Suppressor macrophage treated with lipopolysaccharide for 1 hour (primary cell): ENCODE results near the gene SIX6.
"Not testable (repeated sequence)": the region's sequence is repeated elsewhere in the genome, so short reads cannot be mapped to it uniquely, and the experiment has no call there.

Experiments
- DNase-seq, 3 donors: peaks; one replicate each; pipeline ENCODE4 v3.0.0-alpha.2; 2020 to 2022

Gene SIX6

GRCh38 chr14:60508707-60509437, at the start of gene SIX6:
Gene SIX6 (plus strand): TSS chr14:60509146. CDS start chr14:60509399, 253 bp downstream.
- DNase-seq, result peak in 1 of 3 donors; percentile 17

- not testable (repeated sequence) for DNase-seq
These were observed 28.7 kb upstream of the SIX6 start for GRCh38 chr14:60480248-60480647.

- DNase-seq, result no peak
These were observed 26.2 kb upstream of the SIX6 start for GRCh38 chr14:60482743-60483142.

- no peak for DNase-seq
These were observed 23.8 kb upstream of the SIX6 start for GRCh38 chr14:60485057-60485597.

GRCh38 chr14:60485598-60486251, 23.2 kb upstream of the SIX6 start, which contains the start of gene C14orf39:
Gene C14orf39 (minus strand): TSS chr14:60486063. CDS start chr14:60485078, 985 bp downstream.
- no peak for DNase-seq

GRCh38 chr14:60487211-60487610, 21.7 kb upstream of the SIX6 start:
- no peak for DNase-seq

DNA sequence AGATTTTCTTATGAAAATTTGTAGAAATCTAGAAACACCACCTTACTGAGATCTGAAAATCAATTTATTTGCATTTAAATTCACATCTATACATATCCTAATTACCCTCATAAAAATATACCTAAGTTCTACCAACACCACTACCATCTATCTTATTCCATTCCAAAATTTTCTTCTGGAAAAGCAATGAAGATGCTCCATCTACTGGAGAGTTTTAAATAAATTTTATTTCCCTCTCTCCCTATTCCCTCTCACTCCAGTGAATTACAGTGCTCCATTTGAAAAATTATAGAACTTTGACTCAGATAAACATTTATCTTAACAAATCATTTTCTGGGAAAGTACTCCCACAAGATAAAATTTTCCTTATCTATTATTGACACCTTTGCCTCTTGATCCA, 20.8 kb upstream of the SIX6 start:
- DNase-seq, result no peak

DNA sequence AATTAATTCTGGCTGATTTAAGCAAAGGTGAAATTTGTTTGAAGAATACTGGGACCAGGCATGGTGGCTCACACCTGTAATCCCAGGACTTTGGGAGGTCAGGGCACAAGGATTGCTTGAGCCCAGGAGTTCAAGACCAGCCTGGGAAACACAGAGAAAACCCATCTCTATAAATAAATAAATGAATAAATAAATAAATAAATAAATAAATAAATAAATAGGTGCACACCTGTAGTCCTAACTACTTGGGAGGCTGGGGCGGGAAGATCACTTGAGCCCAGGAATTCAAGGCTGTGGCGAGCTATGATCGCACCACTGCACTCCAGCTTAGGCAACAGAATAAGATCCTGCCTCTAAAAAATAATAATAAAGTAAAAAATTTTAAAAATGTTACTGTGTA, 18.7 kb upstream of the SIX6 start:
- no peak for DNase-seq

GRCh38 chr14:60495946-60496345, 13.0 kb upstream of the SIX6 start:
- DNase-seq, result no peak

DNA sequence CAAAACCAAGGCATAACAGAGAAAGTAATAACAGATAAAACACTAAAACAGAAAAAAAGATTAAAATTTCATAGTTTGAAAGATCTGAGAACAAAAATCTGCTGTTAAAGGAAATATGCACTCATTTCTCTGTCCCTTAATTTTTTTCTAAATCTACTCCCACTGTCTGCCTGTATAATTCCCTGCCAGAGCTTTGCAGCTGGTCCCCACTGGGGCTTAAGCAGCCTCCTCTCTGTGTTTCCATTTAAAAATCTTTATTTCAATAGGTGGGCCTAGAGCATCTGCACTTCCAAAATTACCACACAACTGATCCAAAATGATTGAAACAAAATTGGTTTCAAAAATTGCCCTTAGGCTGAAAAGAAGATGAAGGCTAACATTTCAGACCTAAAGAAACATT, 6.4 kb upstream of the SIX6 start:
- DNase-seq, result no peak

- DNase-seq, result no peak
These were observed 3.5 kb upstream of the SIX6 start for GRCh38 chr14:60505448-60505847.

GRCh38 chr14:60506010-60506409, 2.9 kb upstream of the SIX6 start:
- no peak for DNase-seq

- DNase-seq, result no peak
These were observed 2.4 kb upstream of the SIX6 start for GRCh38 chr14:60506462-60506984.

DNA sequence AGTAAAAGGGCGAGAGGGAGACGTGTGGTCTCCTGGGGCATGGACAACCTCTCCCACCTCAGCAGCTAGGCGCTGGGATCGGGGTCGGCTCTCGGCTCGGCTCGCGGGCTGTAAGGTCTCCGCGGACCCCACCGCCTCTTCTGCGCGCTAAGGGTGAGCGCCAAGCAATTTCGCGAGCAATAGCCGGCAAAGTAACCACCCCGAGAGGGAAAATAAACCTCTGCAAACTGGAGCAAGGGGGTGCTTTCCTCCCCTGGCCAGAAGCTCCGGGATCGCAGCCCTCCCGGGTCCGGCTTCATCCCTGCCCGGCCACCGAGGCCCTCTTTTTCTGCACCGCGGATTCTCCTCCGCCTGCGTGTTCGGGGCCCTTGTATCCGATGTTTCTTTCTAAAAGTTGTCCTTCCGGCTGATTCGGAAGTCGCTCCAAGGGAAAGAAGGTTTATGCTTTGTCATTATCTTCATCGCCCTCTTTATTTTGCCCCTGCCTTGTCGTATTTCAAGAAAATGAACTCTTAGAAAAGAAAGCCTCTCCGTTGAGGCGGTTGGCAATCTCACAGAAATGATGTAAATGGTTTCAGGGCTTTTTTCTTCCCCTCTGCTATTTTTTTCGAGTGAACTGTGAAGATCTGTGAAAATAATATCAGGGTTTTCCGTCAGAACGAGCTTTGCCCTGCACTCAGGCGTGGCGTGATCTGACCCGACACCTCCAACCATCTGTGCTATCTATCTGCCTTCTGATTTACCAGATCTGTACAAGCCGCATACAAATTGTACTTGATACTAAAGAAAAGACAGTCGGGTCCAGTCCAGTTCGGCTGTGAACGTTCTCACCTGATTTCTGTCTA, 1.7 kb upstream of the SIX6 start:
- DNase-seq, result no peak

DNA sequence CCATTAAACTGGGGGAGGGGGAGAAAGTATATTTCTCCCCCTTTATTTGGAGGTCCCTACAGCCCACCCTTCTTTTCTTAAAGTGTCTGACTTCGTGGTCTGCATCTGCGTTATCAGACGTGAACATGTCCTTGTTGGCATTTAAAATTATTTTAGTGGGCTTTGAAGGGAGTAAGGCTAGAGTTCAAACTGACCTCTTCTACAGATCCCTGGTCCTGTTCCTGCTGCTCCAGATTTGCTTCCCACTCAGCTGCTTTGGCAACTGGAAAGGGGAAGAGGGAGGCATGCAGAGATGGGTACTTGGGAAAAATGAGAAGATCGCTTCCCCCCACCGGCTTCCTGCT, 611 bp upstream of the SIX6 start:
- DNase-seq, result no peak

DNA sequence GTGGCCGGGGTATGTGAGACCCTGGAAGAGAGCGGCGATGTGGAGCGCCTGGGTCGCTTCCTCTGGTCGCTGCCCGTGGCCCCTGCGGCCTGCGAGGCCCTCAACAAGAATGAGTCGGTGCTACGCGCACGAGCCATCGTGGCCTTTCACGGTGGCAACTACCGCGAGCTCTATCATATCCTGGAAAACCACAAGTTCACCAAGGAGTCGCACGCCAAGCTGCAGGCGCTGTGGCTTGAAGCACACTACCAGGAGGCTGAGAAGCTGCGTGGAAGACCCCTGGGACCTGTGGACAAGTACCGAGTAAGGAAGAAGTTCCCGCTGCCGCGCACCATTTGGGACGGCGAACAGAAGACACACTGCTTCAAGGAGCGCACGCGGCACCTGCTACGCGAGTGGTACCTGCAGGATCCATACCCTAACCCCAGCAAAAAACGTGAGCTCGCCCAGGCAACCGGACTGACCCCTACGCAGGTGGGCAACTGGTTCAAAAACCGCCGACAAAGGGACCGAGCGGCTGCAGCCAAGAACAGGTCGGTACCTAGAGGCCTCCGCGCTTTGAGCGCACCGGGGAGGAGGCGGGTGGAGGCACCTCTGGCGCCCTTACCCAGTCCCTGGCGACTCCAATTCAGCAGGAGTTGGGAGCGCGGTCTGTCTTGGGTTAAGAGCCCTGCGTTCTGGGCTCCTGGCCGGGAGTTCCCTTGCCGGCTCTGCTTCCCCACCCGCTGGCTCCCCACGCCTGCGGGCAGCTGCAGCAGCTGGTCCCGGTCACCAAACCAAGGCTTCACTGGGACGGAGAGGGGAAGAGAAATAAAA, 700 bp downstream of the SIX6 start:
- DNase-seq, result peak in 1 of 3 donors; percentile 16

GRCh38 chr14:60510254-60510950, 1.5 kb downstream of the SIX6 start:
- no peak for DNase-seq

DNA sequence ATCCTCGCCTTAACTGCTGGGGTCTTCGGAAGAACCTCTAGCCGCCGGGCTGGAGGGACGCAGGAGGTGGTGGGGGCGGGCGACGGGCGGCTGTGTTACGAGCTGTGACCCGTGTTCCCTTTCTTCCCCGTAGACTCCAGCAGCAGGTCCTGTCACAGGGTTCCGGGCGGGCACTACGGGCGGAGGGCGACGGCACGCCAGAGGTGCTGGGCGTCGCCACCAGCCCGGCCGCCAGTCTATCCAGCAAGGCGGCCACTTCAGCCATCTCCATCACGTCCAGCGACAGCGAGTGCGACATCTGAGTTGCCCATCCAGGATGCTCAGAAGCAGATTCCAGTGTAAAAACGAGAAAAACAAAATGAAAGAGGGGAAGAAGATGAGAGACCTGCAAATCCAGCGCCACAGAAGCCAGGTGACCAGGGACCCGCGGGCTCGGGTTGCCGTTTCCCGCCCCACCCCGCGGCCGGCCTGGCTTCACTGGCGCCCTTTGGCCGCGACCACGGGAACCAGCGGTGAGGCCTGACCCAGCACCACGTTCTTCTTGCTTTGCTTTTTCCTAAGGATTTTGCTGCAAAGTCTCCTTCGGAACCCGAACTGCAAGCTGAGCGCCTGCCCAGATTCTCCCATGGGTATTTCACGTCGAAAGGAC, 2.1 kb downstream of the SIX6 start:
- no peak for DNase-seq

- DNase-seq, result no peak
These were observed 3.2 kb downstream of the SIX6 start for GRCh38 chr14:60512126-60512525.

DNA sequence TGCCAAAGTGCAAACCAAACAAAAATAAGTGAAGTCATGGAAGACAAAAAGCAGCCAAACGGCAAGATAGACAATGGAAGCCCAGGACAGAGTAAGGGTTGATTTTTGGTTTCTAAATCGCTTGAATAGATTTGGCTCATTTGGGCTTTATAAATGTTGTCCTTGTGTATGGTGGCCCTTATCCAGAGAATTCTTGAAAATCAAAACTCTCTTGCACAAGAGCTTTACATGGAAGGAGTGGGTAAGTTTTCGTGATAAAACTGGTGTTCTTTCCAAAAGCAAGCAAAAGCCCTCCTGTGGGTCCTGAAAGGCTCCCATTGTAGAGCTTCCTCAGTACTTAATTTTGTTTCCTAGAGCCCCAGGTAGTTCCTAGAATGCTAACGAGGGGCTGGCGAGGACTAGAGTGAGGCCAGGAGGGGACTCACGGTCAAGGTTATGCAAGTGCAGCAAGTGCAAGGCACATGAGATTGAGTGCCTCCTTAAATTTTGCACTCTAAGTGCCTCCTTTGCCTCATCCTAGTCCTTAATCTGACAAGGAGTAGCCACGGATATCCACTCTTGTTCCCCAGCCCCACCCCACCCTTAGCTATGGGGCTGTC, 4.1 kb downstream of the SIX6 start:
- DNase-seq, result no peak

DNA sequence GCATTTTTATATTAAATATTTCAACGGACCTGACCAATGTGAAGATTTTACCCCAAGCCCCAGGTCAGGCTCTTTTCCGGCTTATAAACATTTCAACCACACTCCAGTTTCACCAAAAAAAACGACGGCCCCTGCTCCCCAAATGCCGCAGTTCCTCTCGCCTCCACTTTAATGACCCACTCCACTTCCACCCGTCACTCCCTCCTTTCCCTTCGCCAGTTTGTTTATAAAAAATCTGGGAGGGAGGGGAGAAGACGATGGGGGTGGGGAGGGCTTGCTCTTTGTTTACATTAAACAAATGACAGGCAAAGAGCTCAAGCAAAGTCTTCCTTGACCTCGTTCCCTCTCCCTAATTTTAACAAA, 5.4 kb downstream of the SIX6 start:
- DNase-seq, result no peak
